GM12872 (cell line): ENCODE measurements around the gene CDK17.

Experiments used
- CTCF ChIP-seq: IDR thresholded peaks from 3 replicates; pipeline ENCODE4 v1.5.1; 2011; ENCODE audit warnings: low read depth, mild to moderate bottlenecking, low read length, moderate library complexity; ENCODE audit not compliant: insufficient read depth

CDK17 gene

GRCh38 chr12:96392397-96392796 is 7.8 kb downstream of the CDK17 start:
- TF ChIP-seq CTCF: no peak

GRCh38 chr12:96387981-96388380 is 12.3 kb downstream of the CDK17 start:
- no peak for TF ChIP-seq CTCF

GRCh38 chr12:96386794-96387193 is 13.4 kb downstream of the CDK17 start:
- no peak for TF ChIP-seq CTCF

GRCh38 chr12:96383991-96384390 is 16.2 kb downstream of the CDK17 start:
- no peak for TF ChIP-seq CTCF

GRCh38 chr12:96383371-96383770 is 16.9 kb downstream of the CDK17 start:
- no peak for TF ChIP-seq CTCF

- no peak for TF ChIP-seq CTCF
These were observed 21.9 kb downstream of the CDK17 start for GRCh38 chr12:96378319-96378718.

- no peak for TF ChIP-seq CTCF
These were observed 23.4 kb downstream of the CDK17 start for GRCh38 chr12:96376865-96377264.

GRCh38 chr12:96375841-96376604 is 24.2 kb downstream of the CDK17 start:
- TF ChIP-seq CTCF: no peak
